ENCODE measurements around the gene PTPRCAP.
"Not testable (repeated sequence)": the region's sequence is repeated elsewhere in the genome, so short reads cannot be mapped to it uniquely, and the experiment has no call there.

Gene PTPRCAP, protein sequence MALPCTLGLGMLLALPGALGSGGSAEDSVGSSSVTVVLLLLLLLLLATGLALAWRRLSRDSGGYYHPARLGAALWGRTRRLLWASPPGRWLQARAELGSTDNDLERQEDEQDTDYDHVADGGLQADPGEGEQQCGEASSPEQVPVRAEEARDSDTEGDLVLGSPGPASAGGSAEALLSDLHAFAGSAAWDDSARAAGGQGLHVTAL

DNA sequence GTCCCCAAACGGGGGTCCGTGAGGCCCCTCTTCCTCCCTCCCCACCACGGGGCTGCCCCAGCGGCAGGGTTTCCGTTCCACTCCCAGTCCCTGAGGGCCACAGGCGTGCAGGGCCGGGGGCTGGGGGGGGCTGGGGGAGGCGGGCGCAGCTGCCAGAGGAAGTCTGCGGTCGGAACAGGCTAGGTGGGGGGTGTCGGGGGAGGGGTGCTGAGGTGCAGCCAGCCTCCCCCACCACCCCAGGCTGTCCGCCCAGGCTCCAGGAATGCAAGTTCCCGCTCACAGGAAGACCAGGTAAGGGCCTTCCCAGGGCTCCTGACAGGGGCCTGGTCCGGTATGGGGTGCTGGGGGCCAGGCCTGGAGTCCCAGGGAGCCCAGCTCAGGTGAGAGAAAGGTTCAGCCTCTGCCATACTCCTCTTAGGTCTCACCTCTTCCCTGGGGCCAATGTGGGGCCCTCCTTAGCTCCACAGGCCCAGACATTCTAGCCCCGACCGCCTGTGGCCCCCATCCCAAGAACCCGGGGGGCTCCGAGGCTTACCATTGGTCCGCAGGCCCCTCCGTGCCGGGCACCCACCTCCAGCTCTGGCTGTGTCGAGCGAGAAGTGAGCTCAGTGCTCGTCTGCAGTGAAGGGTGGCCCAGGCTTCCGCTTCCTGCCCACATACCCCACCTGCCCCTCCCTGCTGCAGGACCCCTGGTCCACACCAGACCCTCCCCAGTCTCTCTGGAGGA lies at the start of gene PTPRCAP:
Gene PTPRCAP, minus strand, starts transcription at position 601 of the 727 bp plus-strand sequence. Its CDS starts 63 bp downstream, at position 538.
- peak; percentile 51 to 69 (median 62) for DNase-seq (ENCODE audit: low read depth in 3 of 3, low spot score in 1 of 3)

DNA sequence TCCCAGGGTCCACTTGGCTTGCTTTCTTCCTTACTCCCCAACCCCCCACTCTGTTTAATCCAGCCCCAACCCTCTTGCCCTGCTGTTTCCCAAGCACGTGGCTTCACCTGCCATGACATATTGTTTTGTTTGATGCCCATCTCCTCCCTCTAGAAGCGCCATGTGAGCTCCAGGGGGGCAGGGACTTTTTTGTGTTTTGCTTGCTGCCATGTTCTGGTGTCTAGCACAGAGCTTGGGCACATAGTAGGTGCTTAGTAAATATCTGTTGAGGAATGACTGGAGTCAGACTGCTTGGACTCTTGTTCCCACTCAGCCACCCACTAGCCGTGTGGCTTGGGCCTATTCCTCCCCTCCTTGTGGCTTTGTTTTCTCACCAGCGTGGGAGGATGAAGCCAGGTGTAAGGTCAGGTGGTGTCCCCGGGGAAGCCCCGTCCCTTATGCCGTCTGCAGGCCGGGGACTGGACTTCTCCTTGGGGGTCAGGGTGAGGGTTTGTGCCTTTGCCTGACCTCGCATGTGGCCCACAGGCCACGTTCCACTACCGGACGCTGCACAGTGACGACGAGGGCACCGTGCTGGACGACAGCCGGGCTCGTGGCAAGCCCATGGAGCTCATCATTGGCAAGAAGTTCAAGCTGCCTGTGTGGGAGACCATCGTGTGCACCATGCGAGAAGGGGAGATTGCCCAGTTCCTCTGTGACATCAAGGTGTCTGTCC lies 49.2 kb upstream of the PTPRCAP start:
- DNase-seq (ENCODE audit: low read depth in 3 of 3, low spot score in 1 of 3), result no peak

DNA sequence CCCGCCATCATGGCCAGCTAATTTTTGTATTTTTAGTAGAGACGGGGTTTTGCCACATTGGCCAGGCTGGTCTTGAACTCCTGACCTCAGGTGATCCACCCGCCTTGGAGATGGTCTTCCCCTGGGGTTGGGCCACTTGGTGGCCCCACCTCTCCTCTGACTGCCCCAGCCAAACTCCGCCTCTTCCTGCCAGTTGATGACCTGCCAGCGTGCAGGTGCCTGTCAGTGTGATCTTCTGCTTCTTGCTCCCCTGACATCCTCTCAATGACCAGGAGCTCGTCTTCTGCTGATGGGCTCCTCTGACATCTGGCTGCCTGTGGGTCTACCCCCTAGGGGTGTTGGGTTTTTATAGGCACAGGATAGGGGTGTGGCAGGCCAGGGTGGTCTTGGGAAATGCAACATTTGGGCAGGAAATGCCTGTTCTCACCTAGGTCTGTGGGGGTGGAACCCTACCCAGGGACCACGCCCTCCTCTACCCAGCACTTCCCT lies 48.4 kb upstream of the PTPRCAP start:
- DNase-seq (ENCODE audit: low read depth in 3 of 3, low spot score in 1 of 3), result not testable (repeated sequence)

DNA sequence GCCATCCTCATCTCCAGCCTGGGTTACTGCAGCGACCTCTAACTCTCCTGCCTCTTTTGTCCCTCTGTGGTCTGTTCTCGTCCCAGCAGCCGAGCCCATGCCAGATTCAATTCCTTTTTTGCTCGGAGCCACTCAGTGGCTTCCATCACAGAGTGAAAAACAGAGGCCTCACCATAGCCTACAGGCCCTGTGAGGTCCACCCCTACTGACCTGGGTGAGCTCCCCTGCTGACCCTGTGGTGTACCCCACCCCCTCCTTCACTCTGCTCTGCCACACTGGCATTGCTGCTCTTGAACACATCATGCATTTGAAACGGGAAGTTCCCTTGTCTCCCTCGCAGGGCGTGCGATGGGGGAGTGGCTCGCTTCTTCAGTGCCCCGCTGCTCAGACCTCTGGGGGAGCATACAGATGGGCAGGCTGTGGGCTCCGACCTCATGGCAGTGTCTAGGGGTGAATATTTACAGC lies 47.4 kb upstream of the PTPRCAP start:
- peak in 1 of 3 donors; percentile 56 for DNase-seq (ENCODE audit: low read depth in 3 of 3, low spot score in 1 of 3)

DNA sequence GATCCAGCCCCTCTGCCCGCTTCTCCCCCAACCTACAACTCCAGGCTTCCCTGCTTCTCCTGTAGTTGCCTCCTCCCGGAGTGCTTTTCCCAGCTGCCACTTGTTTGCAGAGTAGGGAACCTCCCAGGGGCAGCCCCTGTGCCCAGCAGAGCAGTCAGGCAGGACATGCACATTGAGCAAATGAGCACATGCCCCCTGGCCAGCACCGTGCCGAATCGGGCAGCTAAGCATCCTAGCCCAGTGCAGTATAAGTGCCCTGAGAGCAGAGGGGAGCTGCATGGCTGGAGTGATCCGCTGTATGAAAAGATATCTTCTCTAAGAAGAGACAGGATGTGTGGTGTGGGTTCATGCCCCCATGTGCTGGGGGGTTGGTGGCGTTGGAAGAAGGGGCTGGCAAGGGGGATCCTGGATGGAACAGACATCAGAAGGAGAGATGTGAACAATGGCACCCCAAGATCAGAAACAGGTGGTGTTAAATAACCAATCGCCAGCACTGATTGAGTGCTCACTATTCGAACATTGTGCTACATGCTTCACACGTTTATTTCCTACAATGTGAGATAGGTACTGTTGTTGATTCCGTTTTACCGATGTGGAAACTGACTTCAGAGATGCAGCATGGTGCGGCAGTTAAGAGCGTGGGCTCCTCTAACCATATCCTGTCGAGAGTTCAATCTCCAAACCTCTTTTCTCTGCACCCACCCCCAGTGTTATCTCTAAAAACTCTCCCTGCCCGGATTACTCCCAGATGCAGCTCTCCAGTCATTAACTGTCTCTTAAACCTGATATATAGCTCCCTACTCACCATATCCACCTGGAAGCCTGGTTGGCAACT lies 46.6 kb upstream of the PTPRCAP start:
- no peak for DNase-seq (ENCODE audit: low read depth in 3 of 3, low spot score in 1 of 3)

DNA sequence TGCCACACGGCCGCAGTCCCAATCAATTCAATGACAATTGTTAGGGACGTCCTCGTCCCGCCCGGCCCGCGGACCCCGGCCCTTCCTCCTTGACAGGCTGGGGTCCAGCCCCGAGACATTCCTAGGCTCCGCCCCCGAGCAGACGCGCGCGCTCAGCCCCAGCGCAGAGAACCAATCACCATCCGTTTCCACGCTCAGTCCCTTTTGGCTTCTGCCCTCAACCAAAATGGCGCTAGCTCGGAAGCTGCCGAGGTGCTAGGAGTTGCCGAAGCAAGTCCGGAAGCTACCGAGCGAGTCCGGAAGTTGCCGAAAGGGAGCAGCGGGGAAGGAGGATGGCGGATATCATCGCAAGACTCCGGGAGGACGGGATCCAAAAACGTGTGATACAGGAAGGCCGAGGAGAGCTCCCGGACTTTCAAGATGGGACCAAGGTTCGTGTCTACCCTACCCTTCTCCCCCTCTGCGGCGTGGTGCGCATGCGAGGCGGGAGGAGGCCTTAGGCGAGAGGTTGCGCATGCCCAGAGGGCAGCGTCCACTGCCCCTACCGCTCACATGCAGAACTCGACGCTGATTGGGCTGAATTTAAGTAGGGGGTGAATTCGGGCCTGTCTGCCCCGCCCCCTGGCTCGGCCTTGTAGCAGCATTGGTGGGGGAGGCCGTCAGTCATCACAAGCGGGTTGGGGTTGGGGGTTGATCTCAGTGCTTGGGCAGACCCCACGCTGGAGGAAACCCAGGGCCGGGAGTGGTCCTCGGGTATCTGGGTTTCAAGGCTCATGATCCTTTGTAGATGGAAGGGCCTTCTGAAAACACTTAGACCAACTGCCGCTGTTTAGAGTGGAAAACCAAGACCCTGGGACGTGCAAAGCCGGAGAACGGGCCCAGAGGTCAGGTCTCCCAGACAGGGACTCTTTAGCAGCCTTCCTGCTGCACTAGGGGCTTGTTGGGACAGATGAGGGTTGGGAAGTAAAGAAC lies 45.6 kb upstream of the PTPRCAP start, which contains the start of gene AIP:
Gene AIP, plus strand, starts transcription at position 200 of the 972 bp plus-strand sequence. Its CDS starts 133 bp downstream, at position 333.
- DNase-seq (ENCODE audit: low read depth in 3 of 3, low spot score in 1 of 3), result peak; percentile 91 to 93 (median 92)

DNA sequence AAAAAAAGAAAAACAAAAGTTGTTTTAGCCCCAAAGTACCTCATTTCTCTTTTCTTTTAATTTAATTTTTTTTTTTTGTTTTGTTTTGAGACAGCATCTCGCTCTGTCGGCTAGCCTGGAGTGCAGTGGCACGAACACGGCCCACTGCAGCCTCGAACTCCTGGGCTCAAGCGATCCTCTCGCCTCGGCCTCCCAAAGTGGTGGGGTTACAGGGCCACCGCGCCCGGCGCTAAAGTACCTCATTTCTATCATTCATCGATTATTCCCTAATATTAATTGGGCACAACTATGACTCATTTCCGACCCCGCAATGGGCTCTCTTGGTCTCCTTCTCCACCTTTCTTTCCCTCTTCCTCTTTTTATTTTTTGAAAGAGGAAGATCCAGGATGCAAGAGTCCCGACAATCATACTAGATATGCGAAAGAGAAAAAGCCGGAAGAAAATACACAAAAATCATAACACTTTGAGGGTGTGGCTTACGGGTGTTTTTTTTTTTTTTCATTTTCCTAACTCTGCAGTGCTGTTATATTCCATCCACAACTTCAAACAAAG lies 44.9 kb upstream of the PTPRCAP start:
- no peak for DNase-seq (ENCODE audit: low read depth in 3 of 3, low spot score in 1 of 3)

DNA sequence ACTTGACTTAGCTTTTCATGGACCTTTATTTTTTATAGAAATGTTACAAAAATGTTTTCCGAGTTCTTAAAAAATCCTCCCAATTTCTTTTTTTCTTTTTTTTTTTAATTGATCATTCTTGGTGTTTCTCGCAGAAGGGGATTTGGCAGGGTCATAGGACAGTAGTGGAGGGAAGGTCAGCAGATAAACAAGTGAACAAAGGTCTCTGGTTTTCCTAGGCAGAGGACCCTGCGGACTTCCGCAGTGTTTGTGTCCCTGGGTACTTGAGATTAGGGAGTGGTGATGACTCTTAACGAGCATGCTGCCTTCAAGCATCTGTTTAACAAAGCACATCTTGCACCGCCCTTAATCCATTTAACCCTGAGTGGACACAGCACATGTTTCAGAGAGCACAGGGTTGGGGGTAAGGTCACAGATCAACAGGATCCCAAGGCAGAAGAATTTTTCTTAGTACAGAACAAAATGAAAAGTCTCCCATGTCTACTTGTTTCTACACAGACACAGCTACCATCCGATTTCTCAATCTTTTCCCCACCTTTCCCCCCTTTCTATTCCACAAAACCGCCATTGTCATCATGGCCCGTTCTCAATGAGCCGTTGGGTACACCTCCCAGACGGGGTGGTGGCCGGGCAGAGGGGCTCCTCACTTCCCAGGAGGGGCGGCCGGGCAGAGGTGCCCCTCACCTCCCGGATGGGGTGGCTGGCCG lies 40.0 kb upstream of the PTPRCAP start:
- not testable (repeated sequence) for DNase-seq (ENCODE audit: low read depth in 3 of 3, low spot score in 1 of 3)

DNA sequence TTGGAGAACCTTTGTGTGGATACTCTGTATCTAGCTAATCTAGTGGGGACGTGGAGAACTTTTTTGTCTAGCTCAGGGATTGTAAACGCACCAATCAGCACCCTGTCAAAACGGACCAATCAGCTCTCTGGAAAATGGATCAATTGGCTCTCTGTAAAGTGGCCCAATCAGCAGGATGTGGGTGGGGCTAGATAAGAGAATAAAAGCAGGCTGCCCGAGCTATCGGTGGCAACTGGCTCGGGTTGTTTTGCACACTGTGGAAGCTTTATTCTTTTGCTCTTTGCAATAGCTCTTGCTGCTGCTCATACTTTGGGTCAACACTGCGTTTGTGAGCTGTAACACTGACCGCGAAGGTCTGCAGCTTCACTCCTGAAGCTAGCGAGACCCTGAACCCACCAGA lies 39.2 kb upstream of the PTPRCAP start:
- DNase-seq (ENCODE audit: low read depth in 3 of 3, low spot score in 1 of 3), result not testable (repeated sequence)

DNA sequence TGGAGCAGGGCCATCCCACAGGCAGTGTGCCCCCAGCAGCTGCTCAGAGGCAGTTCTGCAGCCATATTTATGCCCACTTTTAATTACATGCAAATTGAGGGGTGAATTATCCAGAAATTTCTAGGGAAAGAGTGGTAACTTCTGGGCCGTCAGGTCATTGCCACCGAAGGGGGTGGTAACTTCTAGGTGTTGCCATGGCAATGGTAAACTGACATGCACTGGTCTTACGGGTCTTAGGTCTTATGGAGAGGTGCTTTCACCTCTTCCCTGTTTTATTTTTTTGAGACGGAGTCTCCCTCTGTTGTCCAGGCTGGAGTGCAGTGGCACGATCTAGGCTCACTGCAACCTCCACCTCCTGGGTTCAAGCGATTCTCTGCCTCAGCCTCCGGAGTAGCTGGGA lies 35.4 kb upstream of the PTPRCAP start:
- DNase-seq (ENCODE audit: low read depth in 3 of 3, low spot score in 1 of 3), result no peak

DNA sequence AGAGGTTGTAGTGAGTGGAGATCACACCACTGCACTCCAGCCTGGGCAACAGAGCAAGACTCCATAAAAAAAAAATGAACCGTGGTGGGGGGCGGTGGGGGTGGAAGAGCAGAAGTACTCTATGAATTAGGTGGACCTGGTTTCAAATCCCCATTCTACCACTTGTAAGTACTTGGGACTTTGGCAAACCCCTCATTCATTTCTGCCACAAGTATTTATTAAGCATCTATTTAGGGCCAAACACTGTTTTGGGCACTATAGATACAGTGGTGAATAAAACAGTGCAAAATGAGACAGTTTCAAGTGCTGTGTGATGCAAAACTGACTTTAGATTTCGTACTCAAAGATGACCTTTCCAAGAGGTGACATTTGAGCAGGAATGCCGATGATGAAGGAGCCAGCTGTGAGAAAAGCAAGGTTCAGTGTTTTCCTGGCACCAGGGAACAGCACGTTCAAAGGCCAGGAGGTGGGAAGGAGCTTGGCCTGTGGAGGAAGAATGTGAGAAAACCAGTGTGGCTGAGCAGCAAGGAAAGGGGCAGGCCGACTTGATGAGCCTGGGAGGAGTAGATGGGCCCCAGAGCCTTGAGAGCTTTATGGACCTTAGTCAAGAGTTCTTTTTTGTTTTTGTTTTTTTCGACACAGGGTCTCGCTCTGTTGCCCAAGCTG lies 33.0 kb upstream of the PTPRCAP start:
- no peak for DNase-seq (ENCODE audit: low read depth in 3 of 3, low spot score in 1 of 3)

DNA sequence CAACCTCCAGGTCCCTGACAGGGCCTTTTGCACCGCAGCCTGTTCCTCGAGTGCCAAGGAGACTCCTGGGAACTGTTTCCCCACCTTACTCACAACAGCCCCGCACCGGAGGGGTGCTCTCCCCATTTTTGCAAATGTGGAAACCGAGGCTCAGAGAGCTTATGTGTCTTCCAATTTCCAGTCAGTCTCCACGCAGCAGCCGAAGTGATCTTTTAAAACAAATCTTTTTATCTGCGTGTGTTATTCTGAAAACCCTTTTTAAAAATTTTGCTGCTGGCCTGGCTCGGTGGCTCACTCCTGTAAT lies 32.0 kb upstream of the PTPRCAP start:
- DNase-seq (ENCODE audit: low read depth in 3 of 3, low spot score in 1 of 3), result no peak

DNA sequence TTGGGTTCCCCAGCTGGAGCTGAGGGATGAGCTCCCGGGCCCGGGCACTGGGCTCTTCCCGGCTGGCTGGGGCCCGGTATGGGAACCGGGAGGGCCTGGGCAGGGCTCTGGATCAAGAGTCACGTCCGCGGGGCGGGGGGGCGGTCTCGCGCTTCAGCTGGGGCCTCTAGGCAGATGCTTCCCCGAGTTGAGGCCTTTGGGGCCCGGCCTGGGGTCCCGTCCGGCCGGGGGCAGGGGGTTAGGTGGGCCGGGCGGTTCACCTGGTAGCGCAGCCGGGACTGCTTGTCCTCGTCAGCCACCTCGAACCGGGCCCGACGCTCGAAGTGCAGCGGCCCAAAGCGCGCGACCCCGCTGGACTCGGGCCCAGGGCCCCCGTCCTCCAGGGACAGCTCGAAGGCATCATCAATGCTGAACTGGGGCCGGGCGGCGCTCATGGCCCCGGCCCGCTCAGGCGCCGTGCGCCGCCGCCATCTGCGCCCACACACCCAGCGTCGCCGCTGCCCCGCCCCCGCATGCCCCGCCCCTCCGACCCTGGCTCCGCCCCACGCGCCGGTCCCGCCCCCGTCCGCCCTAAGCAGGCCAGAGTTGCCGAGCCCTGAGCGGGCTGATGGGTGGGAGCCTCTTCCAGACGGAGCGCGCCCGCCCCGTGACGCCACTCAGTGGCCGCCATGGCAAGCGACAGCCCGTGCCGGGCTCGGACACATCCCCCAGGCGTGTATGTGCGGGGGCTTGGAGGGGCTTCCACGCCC lies 31.5 kb upstream of the PTPRCAP start, which contains the start of gene TMEM134:
Gene TMEM134, minus strand, starts transcription at position 493 of the 749 bp plus-strand sequence. Its CDS starts 59 bp downstream, at position 434.
- DNase-seq (ENCODE audit: low read depth in 3 of 3, low spot score in 1 of 3), result peak; percentile 88 to 95 (median 90)

DNA sequence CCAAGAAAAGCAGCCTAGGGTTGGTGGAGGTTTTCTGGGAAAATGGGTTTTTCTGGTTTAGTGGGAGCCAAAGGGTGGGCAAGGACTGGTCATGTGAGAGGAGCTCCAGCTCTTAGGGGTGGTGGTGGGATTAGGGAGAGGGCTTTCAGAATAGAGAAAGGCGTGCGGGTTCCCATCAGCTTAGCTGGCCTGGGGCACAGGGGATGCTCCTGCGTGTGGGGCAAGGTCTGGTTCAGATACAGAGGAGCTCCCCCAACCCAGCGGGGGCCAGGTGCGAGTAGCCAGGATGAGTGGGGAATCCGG lies 30.9 kb upstream of the PTPRCAP start:
- DNase-seq (ENCODE audit: low read depth in 3 of 3, low spot score in 1 of 3), result no peak

DNA sequence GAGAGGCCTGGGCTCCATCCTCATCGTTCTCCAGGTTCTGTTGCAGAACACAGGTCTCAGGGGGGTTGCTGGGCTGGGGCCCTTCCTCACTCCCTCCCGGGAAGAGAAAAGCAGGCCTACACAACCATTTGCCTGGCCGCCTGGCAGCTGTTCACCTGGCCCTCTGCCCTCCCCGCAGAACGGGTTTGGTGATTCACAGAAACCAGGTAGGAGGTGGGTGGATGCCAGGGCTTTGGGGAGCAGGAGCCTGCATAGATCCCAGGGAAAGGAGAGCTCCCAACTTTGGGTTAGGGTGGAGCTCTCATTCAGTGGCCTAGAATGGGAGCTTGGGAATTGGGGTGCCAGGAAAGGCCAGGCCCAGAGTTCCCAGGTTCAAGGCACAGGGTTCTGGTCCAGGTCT lies 30.6 kb upstream of the PTPRCAP start:
- DNase-seq (ENCODE audit: low read depth in 3 of 3, low spot score in 1 of 3), result no peak

DNA sequence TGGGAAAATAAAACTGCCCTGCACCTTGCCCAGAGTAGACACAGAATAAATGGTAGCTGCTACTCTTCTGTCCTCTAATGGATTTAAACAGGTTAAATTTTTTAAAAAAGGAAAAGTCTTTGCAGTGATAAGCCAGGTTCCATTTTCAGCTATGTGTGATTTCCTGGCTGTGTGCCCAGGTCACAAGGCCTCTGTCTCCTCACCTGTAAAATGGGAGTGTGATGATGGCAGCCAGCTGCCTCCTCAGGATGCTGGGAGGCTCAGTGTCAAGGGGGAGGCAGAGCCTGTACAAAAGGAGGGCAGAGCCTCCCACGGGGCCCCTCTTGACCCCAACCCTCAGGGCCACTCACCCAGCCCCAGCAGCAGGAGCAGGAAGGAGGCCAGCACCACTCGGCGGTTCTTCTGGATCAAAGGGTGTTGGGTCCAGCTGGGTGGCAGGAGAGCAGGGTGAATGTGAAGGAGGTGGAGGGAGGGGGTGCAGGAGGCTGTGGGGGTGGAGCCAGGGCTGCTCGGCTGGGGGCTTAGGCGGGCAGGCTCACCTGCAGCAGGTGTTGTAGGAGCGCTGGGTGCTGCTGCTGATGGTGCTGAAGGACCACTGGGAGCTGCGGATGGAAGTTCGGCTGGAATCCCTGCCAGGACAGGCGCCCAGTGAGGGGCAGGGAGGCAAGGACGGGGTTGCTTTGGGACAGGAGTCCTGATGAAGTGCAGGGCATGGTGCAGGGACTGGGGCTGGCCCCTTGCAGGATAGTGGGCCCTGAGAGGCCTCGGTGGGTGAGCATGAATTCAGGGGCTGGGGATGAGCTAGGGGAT lies 29.7 kb upstream of the PTPRCAP start:
- no peak for DNase-seq (ENCODE audit: low read depth in 3 of 3, low spot score in 1 of 3)

DNA sequence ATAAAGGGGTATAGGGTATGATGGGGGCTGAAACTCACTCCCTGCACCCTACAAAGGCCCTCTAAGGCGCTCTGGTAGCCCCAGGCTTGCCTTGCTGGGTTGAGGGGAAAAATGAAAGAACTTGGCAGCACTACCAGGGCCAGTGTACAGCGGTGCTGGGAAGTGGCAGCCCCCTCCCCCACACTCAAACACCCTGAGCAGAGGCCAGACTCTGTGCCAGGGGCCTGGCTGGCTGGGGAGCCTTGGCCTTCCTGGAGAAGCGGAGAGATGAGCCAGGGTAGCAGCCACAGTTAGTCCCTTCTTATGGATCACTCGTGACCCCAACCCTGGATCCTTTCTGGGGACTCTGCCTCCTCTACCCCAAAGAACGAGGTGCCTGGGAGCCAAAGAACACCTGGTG lies 28.9 kb upstream of the PTPRCAP start:
- DNase-seq (ENCODE audit: low read depth in 3 of 3, low spot score in 1 of 3), result no peak
